Measurements from ENCODE around the gene DVL2.

Gene DVL2

GRCh38 chr17:7222093-7222971 lies 12.0 kb downstream of the DVL2 start:
- TF ChIP-seq CTCF (IDR thresholded peaks at IDR 0.05; ENCODE audit: control insufficient read depth, extremely low read depth, insufficient read depth), result no peak
- DNase-seq (ENCODE audit: low read depth), result no peak
- H3K4me3 ChIP-seq (ENCODE audit: low read depth, low read length), result no peak overlapping the region

- TF ChIP-seq CTCF (IDR thresholded peaks at IDR 0.05; ENCODE audit: control insufficient read depth, extremely low read depth, insufficient read depth), result no peak
- H3K4me3 ChIP-seq (ENCODE audit: low read depth, low read length), result peak overlapping the region; percentile 71
- DNase-seq (ENCODE audit: low read depth), result no peak
Measured at GRCh38 chr17:7221278-7222092, 12.8 kb downstream of the DVL2 start.

GRCh38 chr17:7220593-7221277 lies 13.6 kb downstream of the DVL2 start:
- TF ChIP-seq CTCF (IDR thresholded peaks at IDR 0.05; ENCODE audit: control insufficient read depth, extremely low read depth, insufficient read depth), result peak; percentile 43
- peak overlapping the region; percentile 71 for H3K4me3 ChIP-seq (ENCODE audit: low read depth, low read length)
- DNase-seq (ENCODE audit: low read depth), result peak; percentile 64

GRCh38 chr17:7219812-7220592 lies 14.3 kb downstream of the DVL2 start, which contains the start of the genes ACADVL and DLG4:
Gene ACADVL (plus strand): TSS chr17:7219938. CDS start chr17:7219985, 47 bp downstream.
Gene DLG4 (minus strand): TSS chr17:7219836.
- H3K4me3 ChIP-seq (ENCODE audit: low read depth, low read length), result peak within 1 kb of the TSS; percentile 71
- TF ChIP-seq CTCF (IDR thresholded peaks at IDR 0.05; ENCODE audit: control insufficient read depth, extremely low read depth, insufficient read depth), result no peak
- DNase-seq (ENCODE audit: low read depth), result peak; percentile 98

GRCh38 chr17:7219229-7219811 lies 15.0 kb downstream of the DVL2 start:
- no peak for TF ChIP-seq CTCF (IDR thresholded peaks at IDR 0.05; ENCODE audit: control insufficient read depth, extremely low read depth, insufficient read depth)
- peak overlapping the region; percentile 71 for H3K4me3 ChIP-seq (ENCODE audit: low read depth, low read length)
- DNase-seq (ENCODE audit: low read depth), result no peak

Measured in LNCaP clone FGC (cell line).